ENCODE results near the gene IL19. TPM values are rescaled to one million over a fixed set of nuclear protein-coding genes. Genes with fewer than 3 reads are reported as not detected.
A peak's percentile ranks its signal among the peaks of the same experiment; 100 is the strongest.

Gene IL19
- total RNA-seq, 1 donor from 2014 or later = not detected

GRCh38 chr1:206863266-206863665 is 92.7 kb downstream of the IL19 start:
- DNase-seq = peak; percentile 51
- H3K4me1 Mint-ChIP-seq = peaks cover 13% of the 10 kb centered on the region
- peaks cover 3% of the 10 kb centered on the region for H3K9me3 Mint-ChIP-seq
- no peaks in the 10 kb centered on the region for H3K36me3 Mint-ChIP-seq (ENCODE audit: low read depth)
- intact Hi-C loops (cut with micrococcal nuclease) = no loop called here
- peaks cover 31% of the 10 kb centered on the region for H3K27me3 Mint-ChIP-seq
- H3K4me3 Mint-ChIP-seq = no peak overlapping the region
- H3K27ac Mint-ChIP-seq = no peak overlapping the region

GRCh38 chr1:206864939-206865671 is 94.5 kb downstream of the IL19 start, which contains the start of gene IL20:
TSS of gene IL20 (plus strand) at chr1:206865623. CDS start at chr1:206865853, 230 bp downstream.
- H3K27ac Mint-ChIP-seq = peak within 1 kb of the TSS; percentile 32
- DNase-seq = peak; percentile 95
- H3K4me3 Mint-ChIP-seq = no peak within 1 kb of the TSS
- H3K27me3 Mint-ChIP-seq = peaks cover 30% of the 10 kb centered on the region
- H3K4me1 Mint-ChIP-seq = peaks cover 9% of the 10 kb centered on the region
- intact Hi-C loops (cut with micrococcal nuclease) = loop anchor here (1.0 to 5.0 kb wide), 3 partner anchors 47 to 117 kb away; no protein-coding TSS in a partner anchor
- no peaks in the 10 kb centered on the region for H3K36me3 Mint-ChIP-seq (ENCODE audit: low read depth)
- no peaks in the 10 kb centered on the region for H3K9me3 Mint-ChIP-seq

- intact Hi-C loops (cut with micrococcal nuclease) = loop anchor here (5.0 kb wide), 1 partner anchor 116 kb away; no protein-coding TSS in a partner anchor
- peak; percentile 44 for DNase-seq
- Mint-ChIP-seq H3K27ac (no peak overlapping the region), H3K4me1 (peaks cover 9% of the 10 kb centered on the region), H3K27me3 (peaks cover 24% of the 10 kb centered on the region), H3K4me3 (no peak overlapping the region), H3K9me3 (peaks cover 1% of the 10 kb centered on the region), H3K36me3 (ENCODE audit: low read depth) (no peaks in the 10 kb centered on the region)
Measured at GRCh38 chr1:206866062-206866461, 95.5 kb downstream of the IL19 start.

- intact Hi-C loops (cut with micrococcal nuclease) = loop anchor here (5.0 kb wide), 1 partner anchor 115 kb away; no protein-coding TSS in a partner anchor
- Mint-ChIP-seq H3K9me3 (peaks cover 10% of the 10 kb centered on the region), H3K4me3 (no peak overlapping the region), H3K36me3 (ENCODE audit: low read depth) (peaks cover 2% of the 10 kb centered on the region), H3K27me3 (peaks cover 18% of the 10 kb centered on the region), H3K4me1 (peaks cover 9% of the 10 kb centered on the region), H3K27ac (no peak overlapping the region)
- peak; percentile 50 for DNase-seq
Measured at GRCh38 chr1:206867239-206867638, 96.7 kb downstream of the IL19 start.

- Mint-ChIP-seq H3K4me3 (no peak overlapping the region), H3K36me3 (ENCODE audit: low read depth) (peaks cover 2% of the 10 kb centered on the region), H3K27ac (no peak overlapping the region), H3K27me3 (peaks cover 17% of the 10 kb centered on the region), H3K4me1 (peaks cover 9% of the 10 kb centered on the region), H3K9me3 (peaks cover 11% of the 10 kb centered on the region)
- intact Hi-C loops (cut with micrococcal nuclease) = loop anchor here (5.0 kb wide), 1 partner anchor 115 kb away; no protein-coding TSS in a partner anchor
- DNase-seq = peak; percentile 43
Measured at GRCh38 chr1:206867716-206868115, 97.1 kb downstream of the IL19 start.

GRCh38 chr1:206868264-206868663 is 97.7 kb downstream of the IL19 start:
- intact Hi-C loops (cut with micrococcal nuclease) = loop anchor here (5.0 kb wide), 1 partner anchor 114 kb away; no protein-coding TSS in a partner anchor
- H3K4me3 Mint-ChIP-seq = no peak overlapping the region
- peaks cover 12% of the 10 kb centered on the region for H3K27me3 Mint-ChIP-seq
- H3K36me3 Mint-ChIP-seq (ENCODE audit: low read depth) = peaks cover 2% of the 10 kb centered on the region
- H3K9me3 Mint-ChIP-seq = peaks cover 14% of the 10 kb centered on the region
- peaks cover 9% of the 10 kb centered on the region for H3K4me1 Mint-ChIP-seq
- peak; percentile 26 for DNase-seq
- no peak overlapping the region for H3K27ac Mint-ChIP-seq

GRCh38 chr1:206872139-206872538 is 101.6 kb downstream of the IL19 start:
- Mint-ChIP-seq H3K27me3 (peaks cover 7% of the 10 kb centered on the region), H3K4me1 (no peaks in the 10 kb centered on the region), H3K9me3 (peaks cover 35% of the 10 kb centered on the region), H3K36me3 (ENCODE audit: low read depth) (peaks cover 4% of the 10 kb centered on the region), H3K27ac (no peak overlapping the region), H3K4me3 (no peak overlapping the region)
- intact Hi-C loops (cut with micrococcal nuclease) = no loop called here
- peak; percentile 29 for DNase-seq

GRCh38 chr1:206873603-206874188 is 103.1 kb downstream of the IL19 start:
- H3K36me3 Mint-ChIP-seq (ENCODE audit: low read depth) = peaks cover 6% of the 10 kb centered on the region
- H3K27me3 Mint-ChIP-seq = peaks cover 1% of the 10 kb centered on the region
- peaks cover 44% of the 10 kb centered on the region for H3K9me3 Mint-ChIP-seq
- no peak overlapping the region for H3K27ac Mint-ChIP-seq
- DNase-seq = peak; percentile 28
- no peaks in the 10 kb centered on the region for H3K4me1 Mint-ChIP-seq
- no peak overlapping the region for H3K4me3 Mint-ChIP-seq
- intact Hi-C loops (cut with micrococcal nuclease) = no loop called here

- Mint-ChIP-seq H3K27me3 (peaks cover 1% of the 10 kb centered on the region), H3K27ac (no peak overlapping the region), H3K9me3 (peaks cover 50% of the 10 kb centered on the region), H3K4me3 (no peak overlapping the region), H3K4me1 (peaks cover 2% of the 10 kb centered on the region), H3K36me3 (ENCODE audit: low read depth) (peaks cover 6% of the 10 kb centered on the region)
- DNase-seq = no peak
- intact Hi-C loops (cut with micrococcal nuclease) = no loop called here
Measured at GRCh38 chr1:206875752-206876377, 105.3 kb downstream of the IL19 start.

- Mint-ChIP-seq H3K9me3 (peaks cover 35% of the 10 kb centered on the region), H3K36me3 (ENCODE audit: low read depth) (peaks cover 3% of the 10 kb centered on the region), H3K4me1 (peaks cover 2% of the 10 kb centered on the region), H3K27ac (no peak overlapping the region), H3K27me3 (peaks cover 4% of the 10 kb centered on the region), H3K4me3 (no peak overlapping the region)
- DNase-seq = no peak
- intact Hi-C loops (cut with micrococcal nuclease) = no loop called here
Measured at GRCh38 chr1:206878456-206878855, 107.9 kb downstream of the IL19 start.

- Mint-ChIP-seq H3K9me3 (peaks cover 28% of the 10 kb centered on the region), H3K27ac (no peak overlapping the region), H3K4me1 (peaks cover 2% of the 10 kb centered on the region), H3K4me3 (no peak overlapping the region), H3K36me3 (ENCODE audit: low read depth) (peaks cover 3% of the 10 kb centered on the region), H3K27me3 (peaks cover 7% of the 10 kb centered on the region)
- no peak for DNase-seq
- intact Hi-C loops (cut with micrococcal nuclease) = no loop called here
Measured at GRCh38 chr1:206880314-206880713, 109.7 kb downstream of the IL19 start.

GRCh38 chr1:206882555-206882954 is 112.0 kb downstream of the IL19 start:
- Mint-ChIP-seq H3K4me3 (no peak overlapping the region), H3K36me3 (ENCODE audit: low read depth) (peaks cover under 1% of the 10 kb centered on the region), H3K27me3 (peaks cover 9% of the 10 kb centered on the region), H3K4me1 (peaks cover 2% of the 10 kb centered on the region), H3K27ac (no peak overlapping the region), H3K9me3 (peaks cover 13% of the 10 kb centered on the region)
- intact Hi-C loops (cut with micrococcal nuclease) = no loop called here
- DNase-seq = no peak

- DNase-seq = no peak
- H3K9me3 Mint-ChIP-seq = peaks cover 9% of the 10 kb centered on the region
- no peak overlapping the region for H3K27ac Mint-ChIP-seq
Measured at GRCh38 chr1:206883160-206883559, 112.6 kb downstream of the IL19 start.

GRCh38 chr1:206883876-206884275 is 113.3 kb downstream of the IL19 start:
- Mint-ChIP-seq H3K27me3 (peaks cover 9% of the 10 kb centered on the region), H3K4me1 (peaks cover 8% of the 10 kb centered on the region), H3K36me3 (ENCODE audit: low read depth) (no peaks in the 10 kb centered on the region), H3K27ac (no peak overlapping the region), H3K4me3 (no peak overlapping the region), H3K9me3 (peaks cover 6% of the 10 kb centered on the region)
- intact Hi-C loops (cut with micrococcal nuclease) = no loop called here
- DNase-seq = no peak

More at GRCh38 chr1:206883160-206883559, 112.6 kb downstream of the IL19 start:
- no peak overlapping the region for H3K4me3 Mint-ChIP-seq
- peaks cover 9% of the 10 kb centered on the region for H3K27me3 Mint-ChIP-seq
- no peaks in the 10 kb centered on the region for H3K36me3 Mint-ChIP-seq (ENCODE audit: low read depth)
- peaks cover 4% of the 10 kb centered on the region for H3K4me1 Mint-ChIP-seq
- intact Hi-C loops (cut with micrococcal nuclease) = no loop called here

Measured in activated CD4-positive, alpha-beta T cell treated with anti-CD3 and anti-CD28 coated beads, Interleukin-2, amount 10 ng/mL, durations not matched to agents 24 days and 14 days (primary cell).